ENCODE results near the gene FHIT. TPM values are rescaled to one million over a fixed set of nuclear protein-coding genes. Genes with fewer than 3 reads are reported as not detected.

Gene FHIT
- total RNA-seq, 1 donor from 2014 or later, result 5.7 TPM

GRCh38 chr3:59699648-59700320 is 1551.5 kb downstream of the FHIT start:
- Histone ChIP-seq H4K20me1 (ENCODE audit: low read depth) (no peaks in the 10 kb centered on the region), H3K4me1 (no peaks in the 10 kb centered on the region), H2AFZ (replicated peaks) (no peak overlapping the region), H3K36me3 (no peaks in the 10 kb centered on the region), H3K9ac (no peak overlapping the region), H3F3A (ENCODE audit: low read depth) (no peaks in the 10 kb centered on the region), H3K4me2 (no peak overlapping the region), H3K27me3 (no peaks in the 10 kb centered on the region), H3K27ac (no peak overlapping the region), H3K9me3 (ENCODE audit: low read depth) (no peaks in the 10 kb centered on the region), H3K4me3 (no peak overlapping the region), H3K79me2 (ENCODE audit: low read depth) (no peaks in the 10 kb centered on the region)
- no peak for DNase-seq (ENCODE audit: low spot score)
- no peaks in the 10 kb centered on the region for H3K36me3 Mint-ChIP-seq
- H3K27me3 Mint-ChIP-seq (ENCODE audit: insufficient read depth, low read depth), result peaks cover 4% of the 10 kb centered on the region
- H3K9me3 Mint-ChIP-seq, result peaks cover 5% of the 10 kb centered on the region
- H3K4me3 Mint-ChIP-seq, result no peak overlapping the region
- no peak overlapping the region for H3K27ac Mint-ChIP-seq
- no peaks in the 10 kb centered on the region for H3K4me1 Mint-ChIP-seq
- TF ChIP-seq EZH2phosphoT487 (IDR thresholded peaks at IDR 0.05) (no peak), CTCF (IDR thresholded peaks at IDR 0.05) (no peak), EZH2 (IDR thresholded peaks at IDR 0.05) (no peak)

Small RNAs within 50 kb of the gene (microRNA-seq; reads per million reads assigned to microRNA genes)
- not detected for gene MIR548BB

Small RNAs within 50 kb of the gene (small RNA-seq; reads per million reads assigned to genes)
- not detected for gene MIR548BB
- gene RF00012, result not detected

Measured in neural progenitor cell (in vitro differentiated cells).